Measurements from ENCODE around the gene CDC6.
A peak's percentile ranks its signal among the peaks of the same experiment; 100 is the strongest.
"Not testable (repeated sequence)": the region's sequence is repeated elsewhere in the genome, so short reads cannot be mapped to it uniquely, and the experiment has no call there.

Gene CDC6

DNA sequence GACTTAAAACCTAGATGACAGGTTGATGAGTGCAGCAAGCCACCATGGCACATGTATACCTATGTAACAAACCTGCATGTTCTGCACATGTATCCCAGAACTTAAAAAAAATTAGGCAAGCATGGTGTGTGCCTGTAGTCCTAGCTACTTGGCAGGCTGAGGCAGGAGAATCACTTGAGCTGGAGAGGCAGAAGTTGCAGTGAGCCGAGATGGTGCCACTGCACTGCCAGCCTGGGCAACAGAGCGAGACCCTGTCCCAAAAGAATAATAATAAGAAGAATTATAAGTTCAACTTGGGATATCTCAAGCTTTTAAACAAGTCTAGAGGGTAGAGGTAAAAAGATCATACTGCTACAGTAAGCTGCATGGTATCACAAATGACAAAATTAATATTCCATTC, 9.8 kb downstream of the CDC6 start:
- no peak for DNase-seq (ENCODE audit: low read depth)
- TF ChIP-seq, protein P1, sequence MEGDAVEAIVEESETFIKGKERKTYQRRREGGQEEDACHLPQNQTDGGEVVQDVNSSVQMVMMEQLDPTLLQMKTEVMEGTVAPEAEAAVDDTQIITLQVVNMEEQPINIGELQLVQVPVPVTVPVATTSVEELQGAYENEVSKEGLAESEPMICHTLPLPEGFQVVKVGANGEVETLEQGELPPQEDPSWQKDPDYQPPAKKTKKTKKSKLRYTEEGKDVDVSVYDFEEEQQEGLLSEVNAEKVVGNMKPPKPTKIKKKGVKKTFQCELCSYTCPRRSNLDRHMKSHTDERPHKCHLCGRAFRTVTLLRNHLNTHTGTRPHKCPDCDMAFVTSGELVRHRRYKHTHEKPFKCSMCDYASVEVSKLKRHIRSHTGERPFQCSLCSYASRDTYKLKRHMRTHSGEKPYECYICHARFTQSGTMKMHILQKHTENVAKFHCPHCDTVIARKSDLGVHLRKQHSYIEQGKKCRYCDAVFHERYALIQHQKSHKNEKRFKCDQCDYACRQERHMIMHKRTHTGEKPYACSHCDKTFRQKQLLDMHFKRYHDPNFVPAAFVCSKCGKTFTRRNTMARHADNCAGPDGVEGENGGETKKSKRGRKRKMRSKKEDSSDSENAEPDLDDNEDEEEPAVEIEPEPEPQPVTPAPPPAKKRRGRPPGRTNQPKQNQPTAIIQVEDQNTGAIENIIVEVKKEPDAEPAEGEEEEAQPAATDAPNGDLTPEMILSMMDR (IDR thresholded peaks at IDR 0.05; ENCODE audit: low read length, missing control alignments) = no peak
- no peak overlapping the region for H3K4me3 ChIP-seq (replicated peaks; ENCODE audit: low read depth, low read length)

DNA sequence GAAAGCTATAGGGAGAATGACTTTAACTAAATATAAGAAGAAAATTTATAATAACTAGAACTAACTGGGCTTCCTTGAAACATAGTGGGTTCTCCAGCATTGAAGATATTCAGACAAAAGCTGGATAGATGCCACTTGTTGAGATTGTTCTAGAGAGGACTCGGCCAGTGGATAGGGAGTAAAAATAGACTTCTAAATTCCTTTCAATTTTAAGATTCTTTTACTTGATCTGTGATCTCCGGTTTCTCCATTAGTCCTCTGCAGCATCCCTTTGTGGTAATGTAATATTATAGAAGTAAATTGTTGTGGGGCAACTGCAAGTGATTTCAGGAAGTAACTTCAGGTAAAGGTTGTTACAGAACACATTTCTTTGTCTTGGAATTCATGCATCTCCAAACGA, 11.0 kb downstream of the CDC6 start:
- TF ChIP-seq, protein P1 (IDR thresholded peaks at IDR 0.05; ENCODE audit: low read length, missing control alignments) = no peak
- no peak overlapping the region for H3K4me3 ChIP-seq (replicated peaks; ENCODE audit: low read depth, low read length)
- DNase-seq (ENCODE audit: low read depth) = peak; percentile 49

DNA sequence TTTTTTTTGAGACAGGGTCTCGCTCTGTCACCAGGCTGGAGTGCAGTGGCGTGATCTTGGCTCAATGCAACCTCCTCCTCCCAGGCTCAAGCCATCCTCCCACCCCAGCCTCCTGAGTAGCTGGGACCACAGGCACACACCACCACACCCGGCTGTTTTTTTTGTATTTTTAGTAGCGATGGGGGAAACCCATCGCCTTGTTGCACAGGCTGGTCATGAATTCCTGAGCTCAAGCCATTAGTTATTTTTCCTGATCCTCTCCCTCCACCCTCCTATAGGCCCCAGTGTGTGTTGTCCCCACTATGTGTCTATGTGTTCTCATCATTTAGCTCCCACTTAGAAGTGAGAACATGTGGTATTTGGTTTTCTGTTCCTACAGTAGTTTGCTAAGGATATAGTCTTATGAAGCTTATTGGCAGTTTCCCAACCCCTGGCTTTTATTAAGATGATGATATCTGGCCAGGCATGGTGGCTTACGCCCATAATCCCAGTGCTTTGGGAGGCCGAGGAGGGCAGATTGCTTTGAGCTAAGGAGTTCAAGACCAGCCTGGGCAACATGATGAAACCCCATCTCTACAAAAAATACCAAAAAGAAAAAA, 11.6 kb downstream of the CDC6 start:
- DNase-seq (ENCODE audit: low read depth); H3K4me3 ChIP-seq (replicated peaks; ENCODE audit: low read depth, low read length): not testable (repeated sequence)

DNA sequence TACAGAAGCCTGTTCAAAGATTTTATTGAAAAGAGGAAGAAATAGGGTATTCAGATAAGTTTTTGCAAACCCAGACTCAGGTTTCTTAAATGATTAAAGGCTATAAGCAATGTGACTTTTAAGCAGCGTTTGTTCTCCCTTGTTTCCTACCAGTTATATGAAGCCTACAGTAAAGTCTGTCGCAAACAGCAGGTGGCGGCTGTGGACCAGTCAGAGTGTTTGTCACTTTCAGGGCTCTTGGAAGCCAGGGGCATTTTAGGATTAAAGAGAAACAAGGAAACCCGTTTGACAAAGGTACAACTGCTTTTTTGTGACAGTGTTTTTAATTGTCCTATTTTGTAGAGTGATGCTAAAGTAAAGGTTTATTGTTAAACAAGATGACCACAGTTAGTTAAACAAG, 13.6 kb downstream of the CDC6 start:
- TF ChIP-seq, protein P1 (IDR thresholded peaks at IDR 0.05; ENCODE audit: low read length, missing control alignments) = no peak
- no peak overlapping the region for H3K4me3 ChIP-seq (replicated peaks; ENCODE audit: low read depth, low read length)
- DNase-seq (ENCODE audit: low read depth) = no peak

DNA sequence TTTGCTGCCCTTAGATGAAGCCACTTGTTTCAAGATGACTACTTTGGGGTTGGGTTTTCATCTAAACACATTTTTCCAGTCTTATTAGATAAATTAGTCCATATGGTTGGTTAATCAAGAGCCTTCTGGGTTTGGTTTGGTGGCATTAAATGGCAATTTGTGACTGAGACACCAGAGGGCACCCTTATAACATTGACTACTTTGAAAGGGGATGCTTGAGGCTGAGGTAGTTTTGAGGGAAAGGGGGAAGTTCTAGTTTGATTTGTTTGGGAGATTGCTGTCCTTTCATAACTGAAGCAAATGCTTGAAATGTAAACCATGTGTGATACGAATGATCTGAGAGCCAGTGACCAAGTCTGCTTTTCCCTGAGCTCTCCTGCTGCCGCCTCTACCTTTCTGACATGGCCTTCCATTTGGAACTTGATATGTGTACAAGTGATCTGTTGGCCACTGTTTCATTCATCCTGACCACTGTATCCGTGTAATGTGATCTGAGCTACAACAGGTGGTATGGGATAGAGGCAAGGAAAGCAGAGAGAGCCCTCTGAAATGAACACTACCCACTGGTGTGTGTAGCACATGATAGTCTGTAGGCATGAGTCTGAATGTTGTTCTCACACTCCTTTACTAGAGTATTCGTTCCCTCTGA, 15.5 kb downstream of the CDC6 start:
- no peak overlapping the region for H3K4me3 ChIP-seq (replicated peaks; ENCODE audit: low read depth, low read length)
- DNase-seq (ENCODE audit: low read depth) = peak; percentile 83
- TF ChIP-seq, protein P1 (IDR thresholded peaks at IDR 0.05; ENCODE audit: low read length, missing control alignments) = peak; percentile 72

DNA sequence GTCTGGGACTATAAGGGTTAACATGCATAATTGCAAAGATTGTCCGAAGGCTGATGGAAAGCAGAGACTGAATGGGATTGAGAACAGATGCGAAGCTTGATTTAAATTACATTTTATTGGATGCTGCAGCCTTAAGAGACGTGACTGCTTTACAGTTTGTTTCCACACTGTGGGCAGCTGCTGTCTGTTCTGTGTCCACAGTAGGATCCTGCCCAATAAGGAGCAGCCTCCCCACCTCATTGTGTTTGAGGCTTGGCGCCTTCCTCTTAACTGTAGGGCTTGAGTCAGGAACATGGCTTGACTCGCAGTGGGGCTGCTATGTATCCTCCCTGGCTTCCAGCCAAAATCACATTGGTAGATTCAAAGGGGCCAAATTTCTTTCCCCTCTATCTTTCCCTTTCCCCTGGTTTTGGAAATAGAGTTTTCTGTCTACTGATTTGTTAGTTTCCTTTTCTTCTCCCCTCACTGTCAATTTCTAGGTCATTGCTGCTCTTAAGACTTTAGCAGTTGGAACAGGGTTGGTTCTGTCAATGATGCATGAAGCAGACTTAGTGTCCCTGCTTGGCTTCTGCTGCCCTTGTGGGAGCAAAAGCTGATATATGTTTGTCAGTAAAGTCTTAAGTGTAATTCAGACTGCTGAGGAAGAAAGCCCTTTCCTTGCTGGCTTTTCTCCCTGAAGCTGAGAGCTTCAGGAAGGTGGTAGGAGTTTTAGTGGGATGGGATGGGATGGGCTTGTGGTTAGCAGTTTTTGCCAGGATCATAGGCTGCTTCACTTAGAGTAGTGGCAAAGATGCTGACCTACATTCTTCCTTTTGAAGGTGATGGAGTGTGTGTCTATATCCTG, 16.3 kb downstream of the CDC6 start:
- TF ChIP-seq, protein P1 (IDR thresholded peaks at IDR 0.05; ENCODE audit: low read length, missing control alignments) = no peak
- DNase-seq (ENCODE audit: low read depth) = peak; percentile 74
- H3K4me3 ChIP-seq (replicated peaks; ENCODE audit: low read depth, low read length) = no peak overlapping the region

DNA sequence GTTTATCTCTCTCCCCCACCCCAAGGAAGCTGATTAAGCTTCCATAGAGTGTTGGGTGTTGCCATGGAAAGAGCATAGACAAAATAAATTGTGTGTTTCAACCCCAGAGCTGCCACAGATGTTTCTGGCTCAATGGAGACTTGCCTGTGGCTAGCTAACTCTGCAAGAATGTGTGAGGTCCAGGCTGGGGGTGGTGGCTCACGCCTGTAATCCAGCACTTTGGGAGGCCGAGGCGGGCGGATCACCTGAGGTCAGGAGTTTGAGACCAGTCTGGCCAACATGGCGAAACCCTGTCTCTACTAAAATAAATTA, 16.8 kb downstream of the CDC6 start:
- not testable (repeated sequence) for H3K4me3 ChIP-seq (replicated peaks; ENCODE audit: low read depth, low read length)
- peak; percentile 76 for DNase-seq (ENCODE audit: low read depth)

DNA sequence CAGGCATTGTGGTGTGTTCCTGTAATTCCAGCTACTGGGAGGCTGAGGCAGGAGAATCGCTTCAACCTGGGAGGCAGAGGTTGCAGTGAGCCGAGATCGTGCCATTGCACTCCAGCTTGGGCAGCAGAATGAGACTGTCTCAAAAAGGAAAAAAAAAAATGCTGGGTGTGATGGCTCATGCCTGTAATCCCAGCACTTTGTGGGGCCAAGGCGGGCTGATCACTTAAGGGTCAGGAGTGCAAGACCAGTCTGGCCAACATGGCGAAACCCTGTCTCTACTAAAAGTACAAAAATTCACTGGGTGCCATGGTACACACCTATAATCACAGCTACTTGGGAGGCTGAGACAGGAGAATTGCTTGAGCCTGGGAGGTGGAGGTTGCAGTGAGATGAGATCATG, 17.2 kb downstream of the CDC6 start:
- H3K4me3 ChIP-seq (replicated peaks; ENCODE audit: low read depth, low read length); DNase-seq (ENCODE audit: low read depth): not testable (repeated sequence)

All from fibroblast of pulmonary artery (primary cell).